HEK293T (cell line): ENCODE results near the gene CTIF.
"Not testable (repeated sequence)": the region's sequence is repeated elsewhere in the genome, so short reads cannot be mapped to it uniquely, and the experiment has no call there.

Experiments used
- CTCF ChIA-PET: fragments of 350-600 bp; formaldehyde crosslinking; extraction: SDS; loops from one replicate; lab custom pipeline; 2021; ENCODE audit warnings: antibody characterized with exemption, inconsistent platforms; lab: Yijun Ruan, JAX
- POLR2A ChIA-PET: fragments of 350-600 bp; formaldehyde crosslinking; extraction: SDS; loops from one replicate; lab custom pipeline; 2020; ENCODE audit warnings: antibody characterized with exemption, inconsistent platforms; lab: Yijun Ruan, JAX
- DNase-seq: peaks from one replicate; pipeline ENCODE4 v3.0.0; 2012; ENCODE audit warnings: mixed read lengths; ENCODE audit errors: extremely low spot score
- ARNT ChIP-seq: fragments of 450-650 bp; IDR thresholded peaks from 2 replicates; pipeline ENCODE4 v1.6.1; 2017; ENCODE audit warnings: mild to moderate bottlenecking
- BHLHE40 ChIP-seq: fragments of 450-650 bp; IDR thresholded peaks from 2 replicates; pipeline ENCODE4 v1.6.1; 2016; ENCODE audit warnings: mild to moderate bottlenecking, moderate library complexity, borderline replicate concordance
- CTBP1 ChIP-seq: fragments of 450-650 bp; IDR thresholded peaks from 2 replicates; pipeline ENCODE4 v1.6.1; 2016; ENCODE audit warnings: borderline replicate concordance
- ELF4 ChIP-seq: fragments of 450-650 bp; IDR thresholded peaks from 2 replicates; pipeline ENCODE4 v1.6.1; 2017; ENCODE audit warnings: antibody characterized with exemption
- FOXA1 ChIP-seq: fragments of 450-650 bp; IDR thresholded peaks from 2 replicates; pipeline ENCODE4 v1.6.1; 2016; ENCODE audit warnings: mild to moderate bottlenecking
- FOXM1 ChIP-seq: fragments of 450-650 bp; IDR thresholded peaks from 2 replicates; pipeline ENCODE4 v1.6.1; 2017; ENCODE audit warnings: mild to moderate bottlenecking, borderline replicate concordance
- HDGF ChIP-seq: fragments of 450-650 bp; IDR thresholded peaks from 2 replicates; pipeline ENCODE4 v1.6.1; 2017; ENCODE audit warnings: antibody characterized with exemption, borderline replicate concordance
- L3MBTL2 ChIP-seq: fragments of 450-650 bp; conservative IDR thresholded peaks from 2 replicates; pipeline ENCODE4 v1.6.1; 2016; ENCODE audit warnings: mild to moderate bottlenecking
- LEF1 ChIP-seq: fragments of 450-650 bp; IDR thresholded peaks from 2 replicates; pipeline ENCODE4 v1.6.1; 2017; ENCODE audit warnings: mild to moderate bottlenecking, borderline replicate concordance
- NFRKB ChIP-seq: fragments of 450-650 bp; IDR thresholded peaks from 2 replicates; pipeline ENCODE4 v1.6.1; 2016; ENCODE audit warnings: mild to moderate bottlenecking, moderate library complexity
- PKNOX1 ChIP-seq: fragments of 450-650 bp; IDR thresholded peaks from 2 replicates; pipeline ENCODE4 v1.6.1; 2016
- SP1 ChIP-seq: fragments of 450-650 bp; IDR thresholded peaks from 2 replicates; pipeline ENCODE4 v1.6.1; 2017
- SUZ12 ChIP-seq: fragments of 450-650 bp; IDR thresholded peaks from 2 replicates; pipeline ENCODE4 v1.6.1; 2016; ENCODE audit warnings: mild to moderate bottlenecking
- TARDBP ChIP-seq: fragments of 450-650 bp; IDR thresholded peaks from 2 replicates; pipeline ENCODE4 v1.6.1; 2016
- ZNF384 ChIP-seq: fragments of 450-650 bp; IDR thresholded peaks from 2 replicates; pipeline ENCODE4 v1.6.1; 2016

The CTIF gene

GRCh38 chr18:48811401-48811800 lies 272.6 kb downstream of the CTIF start:
- TF ChIP-seq ELF4 = no peak
- DNase-seq = no peak
- POLR2A ChIA-PET = no interaction called here
- CTCF ChIA-PET = no interaction called here

GRCh38 chr18:48811977-48812451 lies 273.2 kb downstream of the CTIF start:
- DNase-seq, CTCF ChIA-PET, POLR2A ChIA-PET: not testable (repeated sequence)

- ChIA-PET CTCF (no interaction called here), POLR2A (no interaction called here)
- TF ChIP-seq NFRKB = no peak
- no peak for TF ChIP-seq ARNT
- no peak for TF ChIP-seq ZNF384
- TF ChIP-seq BHLHE40 = no peak
- no peak for TF ChIP-seq FOXM1
- no peak for TF ChIP-seq CTBP1
- no peak for TF ChIP-seq LEF1
- TF ChIP-seq HDGF = no peak
- DNase-seq = no peak
These were observed 274.5 kb downstream of the CTIF start for GRCh38 chr18:48813321-48813720.

GRCh38 chr18:48813833-48814489 lies 275.1 kb downstream of the CTIF start:
- TF ChIP-seq FOXM1 = no peak
- TF ChIP-seq ARNT = no peak
- no peak for TF ChIP-seq TARDBP
- no peak for TF ChIP-seq LEF1
- TF ChIP-seq ELF4 = no peak
- TF ChIP-seq PKNOX1 = no peak
- no peak for TF ChIP-seq L3MBTL2
- TF ChIP-seq SUZ12 = no peak
- ChIA-PET CTCF (no interaction called here), POLR2A (no interaction called here)
- DNase-seq = no peak

- DNase-seq = no peak
- CTCF ChIA-PET = no interaction called here
- no peak for TF ChIP-seq SUZ12
- TF ChIP-seq FOXM1 = no peak
- TF ChIP-seq L3MBTL2 = no peak
- no peak for TF ChIP-seq ELF4
- TF ChIP-seq LEF1 = no peak
- no peak for TF ChIP-seq SP1
- TF ChIP-seq HDGF = no peak
- no peak for TF ChIP-seq FOXA1
- POLR2A ChIA-PET = no interaction called here
These were observed 275.8 kb downstream of the CTIF start for GRCh38 chr18:48814490-48815178.

GRCh38 chr18:48815179-48815515 lies 276.3 kb downstream of the CTIF start:
- no peak for DNase-seq
- TF ChIP-seq SUZ12 = no peak
- POLR2A ChIA-PET = no interaction called here
- CTCF ChIA-PET = no interaction called here

GRCh38 chr18:48815581-48816324 lies 276.9 kb downstream of the CTIF start:
- CTCF ChIA-PET = no interaction called here
- TF ChIP-seq SUZ12 (no peak), SP1 (no peak), BHLHE40 (no peak), L3MBTL2 (no peak), PKNOX1 (no peak), CTBP1 (no peak), FOXA1 (no peak), ZNF384 (no peak), LEF1 (no peak), TARDBP (no peak), ELF4 (no peak), HDGF (no peak), FOXM1 (no peak), NFRKB (no peak)
- no peak for DNase-seq
- POLR2A ChIA-PET = no interaction called here

GRCh38 chr18:48816554-48816953 lies 277.7 kb downstream of the CTIF start:
- ChIA-PET POLR2A (no interaction called here), CTCF (no interaction called here)

More at GRCh38 chr18:48816554-48816953, 277.7 kb downstream of the CTIF start:
- no peak for TF ChIP-seq CTBP1
- TF ChIP-seq L3MBTL2 = no peak
- no peak for TF ChIP-seq HDGF
- no peak for TF ChIP-seq FOXM1
- TF ChIP-seq ELF4 = no peak
- DNase-seq = no peak
